Activated CD4-positive, alpha-beta memory T cell treated with anti-CD3 and anti-CD28 coated beads for 36 hours (primary cell): ENCODE data around the gene RAG1. TPM values are rescaled to one million over a fixed set of nuclear protein-coding genes. Genes with fewer than 3 reads are reported as not detected.

Experiments
- CTCF ChIA-PET: fragments of 350-600 bp; sonication (Branson Sonifier 250); formaldehyde crosslinking; loops from one replicate; lab custom pipeline; 2021; ENCODE audit warnings: antibody characterized with exemption, inconsistent platforms; lab: Charles Lee
- POLR2A ChIA-PET: fragments of 350-600 bp; sonication (Branson Sonifier 250); formaldehyde crosslinking; loops from one replicate; lab custom pipeline; 2021; ENCODE audit warnings: antibody characterized with exemption; lab: Charles Lee
- DNase-seq: peaks from one replicate; pipeline ENCODE4 v3.0.0-alpha.2; 2020
- H3K27ac Mint-ChIP-seq: one replicate; pipeline ENCODE4 v1.8.0; 2021; ENCODE audit warnings: mixed read lengths
- H3K27me3 Mint-ChIP-seq: one replicate; pipeline ENCODE4 v1.8.0; 2021; ENCODE audit warnings: mixed read lengths
- H3K36me3 Mint-ChIP-seq: one replicate; pipeline ENCODE4 v1.8.0; 2021; ENCODE audit warnings: mixed read lengths
- H3K4me1 Mint-ChIP-seq: one replicate; pipeline ENCODE4 v1.8.0; 2021; ENCODE audit warnings: low read depth, mixed read lengths
- H3K4me3 Mint-ChIP-seq: one replicate; pipeline ENCODE4 v1.8.0; 2021; ENCODE audit warnings: mild to moderate bottlenecking, mixed read lengths
- H3K9me3 Mint-ChIP-seq: one replicate; pipeline ENCODE4 v1.8.0; 2021; ENCODE audit warnings: mixed read lengths
- intact Hi-C: fragments of 100-400 bp; cut with micrococcal nuclease; formaldehyde crosslinking; loops from one replicate; pipeline ENCODE4 v1.15.1; 2023
- total RNA-seq, 2 experiments: library from RNA; stranded (reverse); gene quantifications; one replicate each; pipeline ENCODE4 v1.2.3, GENCODE V29; 2021

RAG1 gene
- total RNA-seq, 2 experiments from 2014 or later: 0.29 to 0.41 TPM

DNA sequence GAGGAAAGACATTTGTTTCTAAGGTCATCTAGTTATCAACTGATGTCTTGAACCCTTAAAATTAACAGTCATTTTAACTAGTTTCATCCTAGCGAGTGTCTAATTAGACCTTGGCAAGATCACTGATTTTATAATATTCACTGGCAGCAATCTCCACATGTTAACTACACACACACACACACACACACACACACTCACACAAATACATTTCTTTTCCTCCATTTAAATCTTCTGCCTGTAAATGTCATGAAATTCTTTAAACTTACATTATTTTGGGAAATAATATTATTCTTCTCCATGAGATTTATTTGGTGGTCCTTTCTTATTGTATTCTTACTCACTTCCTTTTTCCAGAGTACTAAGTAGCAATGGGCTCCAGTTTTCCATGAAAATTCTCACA is 23.6 kb downstream of the RAG1 start:
- intact Hi-C loops: no loop called here
- Mint-ChIP-seq H3K4me3 (no peak overlapping the region), H3K4me1 (peaks cover 8% of the 10 kb centered on the region), H3K9me3 (no peaks in the 10 kb centered on the region), H3K27ac (no peak overlapping the region), H3K27me3 (peaks cover 33% of the 10 kb centered on the region), H3K36me3 (no peaks in the 10 kb centered on the region)
- no peak for DNase-seq
- CTCF ChIA-PET: no interaction called here
- POLR2A ChIA-PET: no interaction called here

DNA sequence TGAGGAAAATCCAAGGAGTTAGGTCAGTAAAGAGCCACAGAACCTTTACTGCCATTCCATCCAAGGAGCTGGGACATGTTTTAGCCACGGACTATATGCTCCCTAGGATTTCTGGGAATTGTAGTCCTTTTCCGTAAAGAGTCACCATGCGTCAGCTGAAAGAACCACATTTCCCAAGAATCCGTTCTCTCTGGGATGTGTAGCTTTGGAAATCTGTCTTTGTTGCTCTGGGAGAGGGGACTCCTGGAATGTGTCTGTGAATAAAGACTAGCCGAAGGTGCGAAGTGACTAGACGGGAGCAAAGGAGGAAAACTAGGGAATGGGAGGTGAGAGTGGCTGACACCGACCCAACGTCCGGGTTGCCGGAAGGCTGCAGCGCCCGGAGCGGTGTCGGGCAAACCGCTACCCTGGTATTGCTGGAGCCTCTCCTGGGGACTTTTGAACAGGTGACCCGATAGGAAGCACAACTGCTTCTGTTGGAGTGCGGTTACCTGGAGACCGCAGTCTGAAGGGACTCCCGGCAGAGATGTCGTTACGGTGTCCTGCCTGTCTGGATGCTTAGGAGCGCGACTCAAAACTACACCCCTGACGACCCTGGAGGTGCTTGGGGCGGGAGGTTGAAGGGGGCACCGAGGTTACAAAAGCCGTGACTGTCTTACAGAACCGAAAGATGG is 26.6 kb downstream of the RAG1 start, which contains the start of gene IFTAP:
TSS of gene IFTAP (plus strand) at position 187 of the 674 bp plus-strand sequence. CDS start 15,602 bp downstream, outside the sequence.
- DNase-seq: peak; percentile 44
- H3K36me3 Mint-ChIP-seq: no peaks in the 10 kb centered on the region
- H3K27me3 Mint-ChIP-seq: peaks cover 33% of the 10 kb centered on the region
- POLR2A ChIA-PET: no interaction called here
- H3K4me3 Mint-ChIP-seq: peak within 1 kb of the TSS; percentile 85
- no peaks in the 10 kb centered on the region for H3K9me3 Mint-ChIP-seq
- intact Hi-C loops: no loop called here
- peaks cover 8% of the 10 kb centered on the region for H3K4me1 Mint-ChIP-seq
- CTCF ChIA-PET: interaction anchor here (1.3 kb wide), 1 partner anchor 30 kb away, joined by 3 read pairs; no protein-coding TSS in a partner anchor
- H3K27ac Mint-ChIP-seq: no peak within 1 kb of the TSS

DNA sequence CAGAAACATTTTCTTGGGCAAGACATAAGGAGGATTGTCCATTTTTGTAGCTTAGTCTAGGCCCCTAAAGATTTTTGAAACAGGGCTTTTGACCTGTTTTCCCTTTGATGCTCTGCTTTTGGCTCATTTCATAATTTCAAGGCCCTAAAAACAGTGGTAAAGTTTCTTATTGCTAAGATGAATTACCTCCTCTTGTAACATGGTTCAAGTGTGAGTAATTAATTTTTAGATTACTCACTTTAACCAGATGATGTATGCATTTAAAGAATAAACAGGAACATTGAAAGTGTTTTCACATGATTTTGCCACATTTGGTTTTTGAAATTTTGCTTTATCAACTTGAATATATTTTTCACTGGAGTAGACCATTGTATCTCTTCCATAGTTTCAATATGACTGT is 29.1 kb downstream of the RAG1 start:
- H3K4me1 Mint-ChIP-seq: peaks cover 8% of the 10 kb centered on the region
- peaks cover 39% of the 10 kb centered on the region for H3K27me3 Mint-ChIP-seq
- H3K27ac Mint-ChIP-seq: no peak overlapping the region
- ChIA-PET CTCF (no interaction called here), POLR2A (no interaction called here)
- H3K4me3 Mint-ChIP-seq: no peak overlapping the region
- H3K36me3 Mint-ChIP-seq: no peaks in the 10 kb centered on the region
- no peaks in the 10 kb centered on the region for H3K9me3 Mint-ChIP-seq
- DNase-seq: no peak
- intact Hi-C loops: no loop called here

DNA sequence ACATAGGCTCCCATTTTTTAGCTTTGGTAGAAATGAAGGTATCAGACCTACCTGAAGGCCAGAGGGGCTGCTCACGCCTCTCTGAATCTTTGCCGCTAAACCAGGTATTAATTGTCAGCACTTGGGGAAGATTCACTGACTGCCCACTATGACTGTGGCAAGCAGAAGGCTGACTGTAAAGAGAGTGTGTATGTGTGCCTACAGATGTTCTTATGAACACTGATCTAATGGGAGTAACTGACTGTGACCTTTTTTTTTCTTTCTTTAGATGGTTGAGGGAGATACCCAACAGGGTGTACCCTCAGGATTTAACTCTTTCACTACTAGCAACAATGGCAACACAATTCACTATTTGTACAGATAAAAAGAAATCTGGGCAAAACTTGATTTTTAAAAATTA is 30.2 kb downstream of the RAG1 start, which contains the start of gene RAG2:
TSS of gene RAG2 (minus strand) at position 186 of the 400 bp plus-strand sequence. CDS start 4,068 bp downstream, outside the sequence.
- CTCF ChIA-PET: no interaction called here
- no peaks in the 10 kb centered on the region for H3K36me3 Mint-ChIP-seq
- no peak within 1 kb of the TSS for H3K4me3 Mint-ChIP-seq
- H3K4me1 Mint-ChIP-seq: peaks cover 8% of the 10 kb centered on the region
- H3K27ac Mint-ChIP-seq: no peak within 1 kb of the TSS
- DNase-seq: no peak
- intact Hi-C loops: no loop called here
- peaks cover 38% of the 10 kb centered on the region for H3K27me3 Mint-ChIP-seq
- no peaks in the 10 kb centered on the region for H3K9me3 Mint-ChIP-seq
- POLR2A ChIA-PET: no interaction called here

DNA sequence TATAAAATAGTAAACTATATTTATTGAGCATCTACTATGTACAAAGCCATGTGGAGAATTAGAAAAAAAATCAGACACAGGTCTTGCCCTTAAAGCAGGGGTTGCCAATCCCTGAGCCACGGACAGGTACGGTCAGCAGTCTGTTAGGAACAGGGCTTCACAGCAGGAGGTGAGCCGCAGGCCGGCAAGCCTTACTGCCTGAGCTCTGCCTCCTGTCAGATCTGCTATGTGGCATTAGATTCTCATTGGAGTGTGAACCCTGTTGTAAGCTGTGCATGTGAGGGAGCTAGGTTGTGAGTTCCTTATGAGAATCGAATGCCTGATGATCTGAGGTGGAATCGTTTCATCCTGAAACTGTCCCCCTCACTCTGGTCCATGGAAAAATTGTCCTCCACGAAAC is 32.4 kb downstream of the RAG1 start:
- no peak for DNase-seq
- Mint-ChIP-seq H3K27ac (no peak overlapping the region), H3K27me3 (peaks cover 32% of the 10 kb centered on the region), H3K9me3 (no peaks in the 10 kb centered on the region), H3K36me3 (no peaks in the 10 kb centered on the region), H3K4me3 (no peak overlapping the region), H3K4me1 (no peaks in the 10 kb centered on the region)
- CTCF ChIA-PET: no interaction called here
- intact Hi-C loops: no loop called here
- POLR2A ChIA-PET: no interaction called here

DNA sequence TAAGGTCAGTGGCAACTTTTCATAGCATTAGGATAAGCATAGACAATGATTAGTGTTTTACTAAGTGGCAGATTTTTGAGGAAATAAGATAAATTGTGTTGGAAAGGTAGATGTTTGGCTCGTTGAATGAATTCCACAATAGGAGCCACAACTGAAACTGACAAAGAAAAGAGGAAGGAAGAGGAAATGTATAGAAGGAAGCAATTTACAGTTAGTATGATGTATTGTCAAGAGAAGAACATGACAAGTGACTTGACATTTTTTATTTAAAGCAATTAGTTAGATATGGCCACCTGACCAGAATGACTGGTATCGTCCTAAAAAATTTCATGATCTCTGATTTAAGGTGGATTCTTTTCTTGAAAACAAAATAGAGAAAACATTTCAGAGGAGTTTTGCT is 33.3 kb downstream of the RAG1 start:
- no peak for DNase-seq
- POLR2A ChIA-PET: no interaction called here
- intact Hi-C loops: no loop called here
- Mint-ChIP-seq H3K27me3 (peaks cover 28% of the 10 kb centered on the region), H3K27ac (no peak overlapping the region), H3K4me3 (no peak overlapping the region), H3K9me3 (no peaks in the 10 kb centered on the region), H3K36me3 (no peaks in the 10 kb centered on the region), H3K4me1 (no peaks in the 10 kb centered on the region)
- CTCF ChIA-PET: no interaction called here

DNA sequence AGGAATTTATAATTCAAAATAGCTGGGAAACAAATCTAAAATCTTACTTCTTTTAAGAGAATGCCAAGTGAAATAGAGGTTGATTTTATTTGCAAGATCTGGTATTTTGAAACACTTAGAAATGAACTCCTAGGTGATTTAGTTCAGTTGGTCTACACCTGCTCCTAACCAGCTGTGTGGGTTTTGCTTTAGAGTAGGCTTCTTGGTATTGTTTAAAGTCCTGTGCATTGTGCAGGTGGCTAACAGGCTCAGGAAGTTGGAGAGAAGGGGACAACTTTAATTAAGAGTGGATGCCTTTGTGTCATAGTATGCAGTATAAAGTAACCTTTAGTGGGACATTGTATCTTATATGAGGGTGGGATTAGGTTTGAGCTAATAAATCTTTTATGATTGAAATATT is 34.3 kb downstream of the RAG1 start:
- H3K36me3 Mint-ChIP-seq: no peaks in the 10 kb centered on the region
- no peak overlapping the region for H3K4me3 Mint-ChIP-seq
- no peaks in the 10 kb centered on the region for H3K9me3 Mint-ChIP-seq
- DNase-seq: no peak
- H3K4me1 Mint-ChIP-seq: no peaks in the 10 kb centered on the region
- no peak overlapping the region for H3K27ac Mint-ChIP-seq
- intact Hi-C loops: no loop called here
- H3K27me3 Mint-ChIP-seq: peaks cover 27% of the 10 kb centered on the region
- ChIA-PET CTCF (no interaction called here), POLR2A (no interaction called here)

DNA sequence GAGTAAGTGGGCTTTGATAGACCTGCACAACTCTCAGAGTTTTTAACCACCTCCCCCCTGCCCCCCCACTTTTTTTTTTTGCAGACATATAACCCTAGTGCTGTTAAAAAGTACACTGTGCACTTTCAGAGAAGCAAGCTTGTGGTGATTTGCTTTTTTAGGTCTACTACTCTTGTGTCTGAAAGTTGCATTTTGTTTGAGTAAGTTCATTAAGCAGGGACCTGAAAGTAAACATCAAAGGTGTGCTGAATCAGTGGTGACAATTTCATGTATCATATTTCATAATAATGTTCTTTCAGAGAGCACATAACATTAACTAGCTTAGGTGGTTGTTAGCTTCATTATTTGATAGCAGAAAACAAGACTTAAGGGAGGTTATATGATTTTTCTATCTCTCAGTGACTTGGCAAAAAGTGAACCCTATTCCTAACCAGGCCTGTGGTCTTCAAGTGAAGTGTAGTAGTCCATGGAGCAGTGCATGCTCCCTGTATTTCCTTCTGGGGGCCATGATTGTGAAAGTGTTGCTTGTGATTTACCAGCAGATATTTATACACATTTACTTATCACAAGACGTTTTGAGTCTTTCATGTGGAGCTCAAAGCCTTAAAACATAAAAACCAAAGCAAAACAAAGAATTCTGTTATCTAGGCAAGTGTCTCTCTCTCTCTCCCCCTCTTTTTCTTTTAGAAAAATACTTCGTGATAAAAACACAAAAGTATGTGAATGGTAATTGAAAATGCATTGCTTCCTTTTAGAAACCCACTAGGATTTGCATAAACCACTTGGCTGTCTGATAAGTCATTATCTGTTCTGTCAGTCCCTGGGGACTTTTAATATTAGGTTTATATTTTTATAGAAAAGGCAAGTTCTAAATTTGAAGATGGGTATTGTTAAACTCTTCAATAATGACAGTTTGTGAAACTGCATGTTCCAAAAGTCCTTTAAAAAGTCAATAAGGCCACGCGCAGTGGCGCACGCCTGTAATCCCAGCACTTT is 37.7 kb downstream of the RAG1 start:
- no peaks in the 10 kb centered on the region for H3K36me3 Mint-ChIP-seq
- no peak overlapping the region for H3K4me3 Mint-ChIP-seq
- H3K9me3 Mint-ChIP-seq: no peaks in the 10 kb centered on the region
- no peaks in the 10 kb centered on the region for H3K4me1 Mint-ChIP-seq
- CTCF ChIA-PET: no interaction called here
- peaks cover 26% of the 10 kb centered on the region for H3K27me3 Mint-ChIP-seq
- POLR2A ChIA-PET: interaction anchor here (0.7 kb wide), 2 partner anchors 18 to 282 kb away, joined by 3 read pairs; no protein-coding TSS in a partner anchor
- intact Hi-C loops: no loop called here
- H3K27ac Mint-ChIP-seq: no peak overlapping the region
- DNase-seq: no peak

DNA sequence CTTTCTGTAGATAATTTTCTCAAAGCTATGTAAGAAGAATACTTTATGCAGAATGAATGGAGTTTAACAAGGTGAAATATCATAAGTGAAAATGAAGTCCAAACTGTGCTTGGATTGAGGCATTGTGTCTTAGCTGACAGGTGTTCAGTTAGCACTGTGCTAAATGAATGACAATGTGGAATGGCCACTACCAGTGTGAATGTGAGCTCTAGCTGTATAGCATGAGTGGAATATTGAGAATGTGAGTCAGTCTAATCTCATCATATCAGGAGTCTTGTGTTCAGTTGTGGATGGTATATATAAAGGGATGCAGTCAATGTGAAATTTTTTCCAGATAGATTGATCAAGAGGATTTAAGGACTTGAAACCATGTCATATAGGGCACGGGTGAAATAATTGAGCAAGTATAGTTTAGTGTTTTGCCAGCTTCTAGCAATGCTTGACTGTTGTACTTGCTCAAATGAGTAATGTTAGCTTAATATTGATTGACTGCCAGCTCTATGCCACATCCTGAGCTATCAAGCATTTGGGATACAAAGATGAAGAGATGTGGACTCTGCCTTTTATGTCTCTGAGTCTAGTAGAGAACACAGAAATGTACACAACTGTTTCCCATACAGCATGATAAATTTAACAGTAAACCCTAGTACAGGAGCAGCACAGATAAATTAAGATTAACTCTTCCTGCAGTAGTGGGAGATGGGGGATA is 40.8 kb downstream of the RAG1 start:
- no peak for DNase-seq
- Mint-ChIP-seq H3K4me1 (no peaks in the 10 kb centered on the region), H3K27ac (no peak overlapping the region), H3K9me3 (no peaks in the 10 kb centered on the region), H3K4me3 (no peak overlapping the region), H3K27me3 (peaks cover 21% of the 10 kb centered on the region), H3K36me3 (no peaks in the 10 kb centered on the region)
- intact Hi-C loops: no loop called here
- ChIA-PET CTCF (interaction anchor here (1.2 kb wide), 1 partner anchor 44 kb away, joined by 6 read pairs; no protein-coding TSS in a partner anchor), POLR2A (no interaction called here)

DNA sequence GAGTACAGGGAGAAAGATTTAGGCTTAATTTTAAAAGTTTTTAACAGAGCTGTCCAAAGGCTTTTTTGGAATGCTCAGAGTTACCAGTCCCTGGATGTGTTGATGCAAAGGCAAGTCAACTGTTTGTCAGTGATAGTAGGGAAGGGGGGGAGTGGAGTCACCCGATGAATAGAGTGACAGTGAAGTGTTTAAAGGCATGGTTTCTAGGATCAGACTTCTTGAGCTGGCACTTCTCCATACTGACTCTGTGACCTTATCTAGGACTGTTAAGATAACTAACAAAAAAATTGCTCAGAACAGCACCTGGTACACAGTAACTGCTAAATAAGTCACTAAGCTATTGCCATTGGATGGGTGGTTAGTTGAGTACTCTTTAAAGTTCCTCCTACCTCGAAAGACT is 41.6 kb downstream of the RAG1 start:
- POLR2A ChIA-PET: no interaction called here
- H3K27ac Mint-ChIP-seq: no peak overlapping the region
- H3K36me3 Mint-ChIP-seq: no peaks in the 10 kb centered on the region
- no peak for DNase-seq
- intact Hi-C loops: no loop called here
- no peaks in the 10 kb centered on the region for H3K9me3 Mint-ChIP-seq
- CTCF ChIA-PET: interaction anchor here (1.2 kb wide), 1 partner anchor 45 kb away, joined by 6 read pairs; no protein-coding TSS in a partner anchor
- no peak overlapping the region for H3K4me3 Mint-ChIP-seq
- no peaks in the 10 kb centered on the region for H3K4me1 Mint-ChIP-seq
- H3K27me3 Mint-ChIP-seq: peaks cover 18% of the 10 kb centered on the region

DNA sequence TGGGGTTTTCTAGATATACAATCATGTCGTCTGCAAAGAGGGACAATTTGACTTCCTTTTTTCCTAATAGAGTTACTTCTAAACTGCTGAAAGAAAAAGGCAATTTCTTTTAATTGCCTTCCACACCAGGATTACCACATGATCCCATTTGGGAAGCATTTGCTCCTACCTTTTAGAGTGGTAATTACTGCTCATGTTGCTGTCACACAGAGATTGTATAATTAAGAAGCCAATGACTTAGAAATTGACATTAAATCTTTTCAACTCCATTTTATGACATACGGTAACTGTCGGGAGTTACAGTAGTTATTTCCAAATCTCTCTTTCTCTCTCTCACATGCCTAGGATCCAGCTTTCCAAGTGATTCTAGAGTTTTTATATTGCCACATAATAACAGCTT is 48.0 kb downstream of the RAG1 start:
- DNase-seq: no peak
- no peak overlapping the region for H3K27ac Mint-ChIP-seq
- CTCF ChIA-PET: no interaction called here
- H3K4me3 Mint-ChIP-seq: no peak overlapping the region
- H3K9me3 Mint-ChIP-seq: no peaks in the 10 kb centered on the region
- intact Hi-C loops: no loop called here
- POLR2A ChIA-PET: no interaction called here
- H3K36me3 Mint-ChIP-seq: no peaks in the 10 kb centered on the region
- peaks cover 7% of the 10 kb centered on the region for H3K27me3 Mint-ChIP-seq
- H3K4me1 Mint-ChIP-seq: peaks cover 2% of the 10 kb centered on the region
